ENCODE measurements around the gene NHLRC4. TPM values are rescaled to one million over a fixed set of nuclear protein-coding genes. Genes with fewer than 3 reads are reported as not detected.

The NHLRC4 gene
- under 1 TPM in 1 of 2 donors, not detected in 1; 0.52 TPM for total RNA-seq

- TF ChIP-seq CTCF (IDR thresholded peaks at IDR 0.05) (no peak), POLR2A (IDR thresholded peaks at IDR 0.05) (no peak)
- 25 to 39% methylated on average over 4 to 23 of the region's 26 CpGs for WGBS, 2 donors
- DNase-seq (peak in 3 of 4 donors; percentile 42 to 55 (median 46)), ATAC-seq (no peak)
- H3K36me3 ChIP-seq (replicated peaks in 1 of 2; ENCODE audit: insufficient read depth in 1 of 2, low read depth in 2 of 2), result no peaks in the 10 kb centered on the region
- H3K27me3 ChIP-seq, result no peaks in the 10 kb centered on the region
- no peak within 1 kb of the TSS for H3K27ac ChIP-seq
- intact Hi-C loops (cut with DNase I), result no loop called here
- H3K4me3 ChIP-seq, result no peak within 1 kb of the TSS
- no peaks in the 10 kb centered on the region for H3K9me3 ChIP-seq
- peaks cover 36% of the 10 kb centered on the region for H3K4me1 ChIP-seq
Measured at GRCh38 chr16:566475-567372, at the start of gene NHLRC4. NHLRC4 (plus strand) TSS chr16:567005; CDS start chr16:568048, 1,043 bp downstream.

GRCh38 chr16:518858-519257 is 47.9 kb upstream of the NHLRC4 start:
- Histone ChIP-seq H3K4me3 (no peak overlapping the region), H3K4me1 (peaks cover under 1% of the 10 kb centered on the region), H3K9me3 (no peaks in the 10 kb centered on the region), H3K27ac (no peak overlapping the region), H3K27me3 (no peaks in the 10 kb centered on the region), H3K36me3 (replicated peaks in 1 of 2; ENCODE audit: insufficient read depth in 1 of 2, low read depth in 2 of 2) (peaks cover 0 to 13% of the 10 kb centered on the region in 2 donors)
- DNase-seq (no peak), ATAC-seq (no peak)
- intact Hi-C loops (cut with DNase I), result no loop called here
- whole genome bisulfite sequencing, 2 donors, result 87 to 100% methylated on average over 1 to 8 of the region's 9 CpGs
- TF ChIP-seq CTCF (IDR thresholded peaks at IDR 0.05) (no peak), POLR2A (IDR thresholded peaks at IDR 0.05) (no peak)

GRCh38 chr16:519425-519824 is 47.4 kb upstream of the NHLRC4 start:
- DNase-seq (no peak), ATAC-seq (no peak)
- Histone ChIP-seq H3K27me3 (no peaks in the 10 kb centered on the region), H3K27ac (no peak overlapping the region), H3K4me1 (peaks cover 6% of the 10 kb centered on the region), H3K4me3 (no peak overlapping the region), H3K9me3 (no peaks in the 10 kb centered on the region), H3K36me3 (replicated peaks in 1 of 2; ENCODE audit: insufficient read depth in 1 of 2, low read depth in 2 of 2) (peaks cover 0 to 13% of the 10 kb centered on the region in 2 donors)
- intact Hi-C loops (cut with DNase I), result no loop called here
- TF ChIP-seq POLR2A (IDR thresholded peaks at IDR 0.05) (no peak), CTCF (IDR thresholded peaks at IDR 0.05) (no peak)
- 93 to 94% methylated on average over 13 to 19 of the region's 19 CpGs for WGBS, 2 donors

- peaks cover 0 to 13% of the 10 kb centered on the region in 2 donors for H3K36me3 ChIP-seq (replicated peaks in 1 of 2; ENCODE audit: insufficient read depth in 1 of 2, low read depth in 2 of 2)
- peaks cover 13% of the 10 kb centered on the region for H3K4me1 ChIP-seq
- H3K9me3 ChIP-seq, result no peaks in the 10 kb centered on the region
- intact Hi-C loops (cut with DNase I), result no loop called here
- no peak for DNase-seq
- H3K27ac ChIP-seq, result no peak overlapping the region
- no peak overlapping the region for H3K4me3 ChIP-seq
- no peak for ATAC-seq
- WGBS, 2 donors, result 94% methylated on average over 10 to 21 of the region's 35 CpGs
- no peaks in the 10 kb centered on the region for H3K27me3 ChIP-seq
- no peak for TF ChIP-seq CTCF (IDR thresholded peaks at IDR 0.05)
- no peak for TF ChIP-seq POLR2A (IDR thresholded peaks at IDR 0.05)
Measured at GRCh38 chr16:519841-520687, 46.7 kb upstream of the NHLRC4 start.

Data from body of pancreas (tissue), 4 donors.